ENCODE data around the gene USP17L12. TPM values are rescaled to one million over a fixed set of nuclear protein-coding genes. Genes with fewer than 3 reads are reported as not detected.
"Not testable (repeated sequence)": the region's sequence is repeated elsewhere in the genome, so short reads cannot be mapped to it uniquely, and the experiment has no call there.

USP17L12 gene
- total and polyA plus RNA-seq, 2 donors (not counting 1 experiment from before 2014, with no cell fraction given), result not detected

- H4K20me1 ChIP-seq (ENCODE audit: control insufficient read depth, insufficient read depth, low read length, poor library complexity, severe bottlenecking), result not testable (repeated sequence)
Observed at GRCh38 chr4:9243579-9243978, 23.6 kb downstream of the USP17L12 start, which contains the start of gene USP17L17. USP17L17 (plus strand) TSS chr4:9243879; CDS start chr4:9243879, 0 bp downstream.

GRCh38 chr4:9247953-9248680 lies 28.2 kb downstream of the USP17L12 start, which contains the start of gene USP17L18:
USP17L18 (plus strand) TSS chr4:9248630; CDS start chr4:9248630, 0 bp downstream.
- H3K4me1 Mint-ChIP-seq; H3K9me3 ChIP-seq (ENCODE audit: control extremely low read depth in 1 of 3, control insufficient read depth in 2 of 3, insufficient read depth in 1 of 3, low read length in 2 of 3); H3K4me1 ChIP-seq (ENCODE audit: control insufficient read depth in 2 of 2, insufficient read depth in 2 of 2, low read length in 2 of 2); POLR2A ChIA-PET; H4K20me1 ChIP-seq (ENCODE audit: control insufficient read depth, insufficient read depth, low read length, poor library complexity, severe bottlenecking); H3K27me3 Mint-ChIP-seq; intact Hi-C loops (cut with micrococcal nuclease); H3K36me3 ChIP-seq (replicated peaks in 1 of 2; ENCODE audit: control extremely low read depth in 1 of 2, control insufficient read depth in 1 of 2, extremely low read depth in 1 of 2, insufficient read depth in 2 of 2, low read length in 1 of 2); H3K27me3 ChIP-seq (replicated peaks in 1 of 4; ENCODE audit: control extremely low read depth in 1 of 4, control insufficient read depth in 3 of 4, insufficient read depth in 4 of 4, low read length in 3 of 4); H3K27ac Mint-ChIP-seq; H3K4me3 ChIP-seq (ENCODE audit: control extremely low read depth in 1 of 5, extremely low read depth in 1 of 5, insufficient read depth in 1 of 5, low read depth in 2 of 5, low read length in 4 of 5); H3K4me3 Mint-ChIP-seq; CTCF ChIA-PET; H3K27ac ChIP-seq (ENCODE audit: low read length in 2 of 2); H2AFZ ChIP-seq (ENCODE audit: insufficient read depth, low read depth, low read length, poor library complexity, severe bottlenecking); H3K9ac ChIP-seq (ENCODE audit: low read length); ATAC-seq (ENCODE audit: low read depth); H3K79me2 ChIP-seq (ENCODE audit: control insufficient read depth, insufficient read depth, low read length); H3K4me2 ChIP-seq (replicated peaks; ENCODE audit: low read depth, low read length, poor library complexity, severe bottlenecking); H3K9me3 Mint-ChIP-seq (ENCODE audit: insufficient read depth): not testable (repeated sequence)
- peak; percentile 4 for DNase-seq
- 96% methylated on average over 4 of the region's 26 CpGs for WGBS (ENCODE audit: insufficient coverage)

More at GRCh38 chr4:9243579-9243978, 23.6 kb downstream of the USP17L12 start, which contains the start of gene USP17L17:
- H3K27me3 ChIP-seq (replicated peaks in 1 of 4; ENCODE audit: control extremely low read depth in 1 of 4, control insufficient read depth in 3 of 4, insufficient read depth in 4 of 4, low read length in 3 of 4); H3K27ac ChIP-seq (ENCODE audit: low read length in 2 of 2); H3K4me3 ChIP-seq (ENCODE audit: control extremely low read depth in 1 of 5, extremely low read depth in 1 of 5, insufficient read depth in 1 of 5, low read depth in 2 of 5, low read length in 4 of 5); POLR2A ChIA-PET; H3K27ac Mint-ChIP-seq; H3K4me1 Mint-ChIP-seq; H3K79me2 ChIP-seq (ENCODE audit: control insufficient read depth, insufficient read depth, low read length); H3K4me3 Mint-ChIP-seq; intact Hi-C loops (cut with micrococcal nuclease); H3K9me3 ChIP-seq (ENCODE audit: control extremely low read depth in 1 of 3, control insufficient read depth in 2 of 3, insufficient read depth in 1 of 3, low read length in 2 of 3); ATAC-seq (ENCODE audit: low read depth); H3K4me1 ChIP-seq (ENCODE audit: control insufficient read depth in 2 of 2, insufficient read depth in 2 of 2, low read length in 2 of 2); DNase-seq; H3K9ac ChIP-seq (ENCODE audit: low read length); H3K9me3 Mint-ChIP-seq (ENCODE audit: insufficient read depth); H2AFZ ChIP-seq (ENCODE audit: insufficient read depth, low read depth, low read length, poor library complexity, severe bottlenecking); H3K27me3 Mint-ChIP-seq; CTCF ChIA-PET; H3K36me3 ChIP-seq (replicated peaks in 1 of 2; ENCODE audit: control extremely low read depth in 1 of 2, control insufficient read depth in 1 of 2, extremely low read depth in 1 of 2, insufficient read depth in 2 of 2, low read length in 1 of 2); H3K4me2 ChIP-seq (replicated peaks; ENCODE audit: low read depth, low read length, poor library complexity, severe bottlenecking): not testable (repeated sequence)
- no CpG with 5 or more reads among the region's 14 CpGs for WGBS (ENCODE audit: insufficient coverage)

- H3K4me3 ChIP-seq (ENCODE audit: control extremely low read depth in 1 of 5, extremely low read depth in 1 of 5, insufficient read depth in 1 of 5, low read depth in 2 of 5, low read length in 4 of 5); H2AFZ ChIP-seq (ENCODE audit: insufficient read depth, low read depth, low read length, poor library complexity, severe bottlenecking); H3K36me3 ChIP-seq (replicated peaks in 1 of 2; ENCODE audit: control extremely low read depth in 1 of 2, control insufficient read depth in 1 of 2, extremely low read depth in 1 of 2, insufficient read depth in 2 of 2, low read length in 1 of 2); ATAC-seq (ENCODE audit: low read depth); intact Hi-C loops (cut with micrococcal nuclease); H3K9ac ChIP-seq (ENCODE audit: low read length); H3K4me3 Mint-ChIP-seq; H3K4me1 ChIP-seq (ENCODE audit: control insufficient read depth in 2 of 2, insufficient read depth in 2 of 2, low read length in 2 of 2); H3K79me2 ChIP-seq (ENCODE audit: control insufficient read depth, insufficient read depth, low read length); DNase-seq; H3K9me3 Mint-ChIP-seq (ENCODE audit: insufficient read depth); H3K4me2 ChIP-seq (replicated peaks; ENCODE audit: low read depth, low read length, poor library complexity, severe bottlenecking); POLR2A ChIA-PET; H3K27me3 ChIP-seq (replicated peaks in 1 of 4; ENCODE audit: control extremely low read depth in 1 of 4, control insufficient read depth in 3 of 4, insufficient read depth in 4 of 4, low read length in 3 of 4); H4K20me1 ChIP-seq (ENCODE audit: control insufficient read depth, insufficient read depth, low read length, poor library complexity, severe bottlenecking); H3K27ac ChIP-seq (ENCODE audit: low read length in 2 of 2); H3K4me1 Mint-ChIP-seq; H3K9me3 ChIP-seq (ENCODE audit: control extremely low read depth in 1 of 3, control insufficient read depth in 2 of 3, insufficient read depth in 1 of 3, low read length in 2 of 3); H3K27ac Mint-ChIP-seq; H3K27me3 Mint-ChIP-seq; CTCF ChIA-PET: not testable (repeated sequence)
- no CpG with 5 or more reads among the region's 13 CpGs for WGBS (ENCODE audit: insufficient coverage)
Observed at GRCh38 chr4:9253078-9253477, 33.1 kb downstream of the USP17L12 start, which contains the start of gene USP17L19. USP17L19 (plus strand) TSS chr4:9253378; CDS start chr4:9253378, 0 bp downstream.

- H3K9ac ChIP-seq (ENCODE audit: low read length); H3K4me1 ChIP-seq (ENCODE audit: control insufficient read depth in 2 of 2, insufficient read depth in 2 of 2, low read length in 2 of 2); CTCF ChIA-PET; intact Hi-C loops (cut with micrococcal nuclease); H4K20me1 ChIP-seq (ENCODE audit: control insufficient read depth, insufficient read depth, low read length, poor library complexity, severe bottlenecking); H3K27me3 Mint-ChIP-seq; H3K4me1 Mint-ChIP-seq; H3K9me3 ChIP-seq (ENCODE audit: control extremely low read depth in 1 of 3, control insufficient read depth in 2 of 3, insufficient read depth in 1 of 3, low read length in 2 of 3); H3K79me2 ChIP-seq (ENCODE audit: control insufficient read depth, insufficient read depth, low read length); H3K36me3 ChIP-seq (replicated peaks in 1 of 2; ENCODE audit: control extremely low read depth in 1 of 2, control insufficient read depth in 1 of 2, extremely low read depth in 1 of 2, insufficient read depth in 2 of 2, low read length in 1 of 2); H3K27ac ChIP-seq (ENCODE audit: low read length in 2 of 2); ATAC-seq (ENCODE audit: low read depth); H3K4me2 ChIP-seq (replicated peaks; ENCODE audit: low read depth, low read length, poor library complexity, severe bottlenecking); H3K4me3 ChIP-seq (ENCODE audit: control extremely low read depth in 1 of 5, extremely low read depth in 1 of 5, insufficient read depth in 1 of 5, low read depth in 2 of 5, low read length in 4 of 5); H3K4me3 Mint-ChIP-seq; H3K27ac Mint-ChIP-seq; POLR2A ChIA-PET; H2AFZ ChIP-seq (ENCODE audit: insufficient read depth, low read depth, low read length, poor library complexity, severe bottlenecking); H3K27me3 ChIP-seq (replicated peaks in 1 of 4; ENCODE audit: control extremely low read depth in 1 of 4, control insufficient read depth in 3 of 4, insufficient read depth in 4 of 4, low read length in 3 of 4); H3K9me3 Mint-ChIP-seq (ENCODE audit: insufficient read depth); DNase-seq: not testable (repeated sequence)
- WGBS (ENCODE audit: insufficient coverage), result no CpG with 5 or more reads among the region's 15 CpGs
Observed at GRCh38 chr4:9257824-9258223, 37.9 kb downstream of the USP17L12 start, which contains the start of gene USP17L20. USP17L20 (plus strand) TSS chr4:9258124; CDS start chr4:9258124, 0 bp downstream.
